HG02588 (cell line): ENCODE measurements around the gene ZNF185.

Experiments
- ATAC-seq: cut with Tn5 transposase; IDR thresholded peaks from one replicate; pipeline ENCODE4 v1.9.1; 2021; ENCODE audit warnings: mild to moderate bottlenecking, moderate library complexity; ENCODE audit not compliant: unreplicated experiment

ZNF185 gene

DNA sequence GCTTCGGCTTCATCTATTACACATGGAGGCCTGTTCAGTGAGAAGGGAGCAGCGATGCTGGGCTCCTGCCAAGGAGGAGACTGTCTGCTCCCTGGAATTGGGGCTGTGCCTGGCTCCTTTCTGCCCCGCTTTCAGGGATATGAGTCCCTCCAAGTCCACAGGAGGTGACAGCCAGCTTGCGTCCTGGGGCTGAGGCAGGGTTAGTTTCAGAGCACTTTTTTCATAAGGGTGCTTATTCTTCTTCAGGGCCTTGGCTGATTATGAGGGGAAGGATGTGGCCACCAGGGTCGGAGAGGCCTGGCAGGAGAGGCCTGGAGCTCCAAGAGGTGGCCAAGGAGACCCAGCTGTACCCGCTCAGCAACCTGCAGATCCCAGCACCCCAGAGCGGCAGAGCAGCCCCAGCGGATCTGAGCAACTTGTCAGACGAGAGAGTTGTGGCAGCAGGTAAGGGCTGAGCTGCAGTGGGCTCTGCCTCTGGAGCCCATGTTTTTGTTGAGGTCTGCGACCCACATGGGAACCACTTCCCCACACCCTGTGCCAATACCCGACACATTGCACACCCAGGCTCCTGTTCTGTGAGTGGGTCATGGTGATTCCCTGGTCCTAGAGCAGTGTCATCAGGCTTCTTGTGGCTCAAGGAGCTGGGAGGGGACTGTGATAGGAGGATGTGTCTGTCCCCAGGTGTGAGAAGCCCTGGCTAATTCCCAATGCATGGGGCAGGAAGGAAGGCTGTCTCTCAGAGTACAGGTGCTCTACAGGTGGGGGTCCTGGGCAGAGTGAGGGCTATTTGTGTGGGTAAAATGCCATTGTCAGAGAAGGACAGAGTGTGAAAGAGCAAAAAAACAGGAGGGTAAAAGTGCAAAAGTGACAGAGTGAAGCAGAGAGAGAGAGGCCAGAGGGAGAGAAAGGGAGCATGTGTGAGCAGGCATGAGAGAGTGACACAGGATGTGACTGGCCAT lies 47.4 kb downstream of the ZNF185 start:
- ATAC-seq, result no peak

DNA sequence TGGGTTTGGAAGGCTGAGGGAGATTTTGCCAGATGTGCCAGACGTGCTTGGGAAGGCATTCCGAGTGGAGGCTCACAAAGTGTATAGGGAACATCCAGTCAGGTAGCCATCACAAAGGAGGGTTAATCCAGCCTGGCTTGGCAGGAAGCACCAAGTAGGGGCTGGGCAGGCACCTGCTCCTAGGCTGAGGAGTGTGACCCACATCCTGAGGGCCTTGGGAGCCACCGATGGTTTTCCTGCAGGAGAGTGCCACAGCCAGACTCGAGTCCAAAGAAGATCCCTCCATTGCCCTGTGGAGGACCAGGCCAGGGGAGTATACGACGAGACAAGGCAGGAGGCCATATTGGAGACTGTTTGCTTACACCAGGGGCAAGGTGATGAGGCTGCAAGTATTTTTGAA lies 48.8 kb downstream of the ZNF185 start:
- ATAC-seq, result no peak
